Measurements from ENCODE around the gene CCDC81. TPM values are rescaled to one million over a fixed set of nuclear protein-coding genes. Genes with fewer than 3 reads are reported as not detected.

CCDC81 gene
- total RNA-seq, 2 donors from 2014 or later = 2.0 to 21.4 TPM

DNA sequence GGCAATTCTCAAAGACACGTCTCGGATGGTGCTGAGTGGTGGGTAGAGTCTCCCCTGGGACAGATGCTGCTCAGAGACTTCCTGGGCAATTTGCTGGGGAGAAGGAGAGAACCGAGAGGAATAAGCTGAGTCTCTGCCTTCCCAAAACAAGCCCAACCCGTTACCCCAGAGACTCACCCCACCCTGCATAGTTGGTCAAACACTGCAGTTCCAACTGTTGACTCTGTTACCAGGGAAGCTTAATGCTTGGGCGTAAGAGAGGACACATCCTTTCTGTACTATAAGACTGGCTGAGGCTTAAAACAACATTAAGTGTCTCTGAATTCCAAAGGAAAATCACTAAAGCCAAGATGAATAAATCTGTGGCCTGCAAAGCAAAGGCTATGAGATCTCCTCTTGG, 68.1 kb downstream of the CCDC81 start:
- H3K4me1 ChIP-seq (ENCODE audit: control insufficient read depth in 1 of 2, low read depth in 2 of 2) = peaks cover 0 to 4% of the 10 kb centered on the region in 2 donors
- H3K9me3 ChIP-seq = no peaks in the 10 kb centered on the region
- DNase-seq (ENCODE audit: low spot score) (no peak), ATAC-seq (ENCODE audit: insufficient number of reproducible peaks, low FRiP score, low read depth) (no peak)
- TF ChIP-seq, protein P1, sequence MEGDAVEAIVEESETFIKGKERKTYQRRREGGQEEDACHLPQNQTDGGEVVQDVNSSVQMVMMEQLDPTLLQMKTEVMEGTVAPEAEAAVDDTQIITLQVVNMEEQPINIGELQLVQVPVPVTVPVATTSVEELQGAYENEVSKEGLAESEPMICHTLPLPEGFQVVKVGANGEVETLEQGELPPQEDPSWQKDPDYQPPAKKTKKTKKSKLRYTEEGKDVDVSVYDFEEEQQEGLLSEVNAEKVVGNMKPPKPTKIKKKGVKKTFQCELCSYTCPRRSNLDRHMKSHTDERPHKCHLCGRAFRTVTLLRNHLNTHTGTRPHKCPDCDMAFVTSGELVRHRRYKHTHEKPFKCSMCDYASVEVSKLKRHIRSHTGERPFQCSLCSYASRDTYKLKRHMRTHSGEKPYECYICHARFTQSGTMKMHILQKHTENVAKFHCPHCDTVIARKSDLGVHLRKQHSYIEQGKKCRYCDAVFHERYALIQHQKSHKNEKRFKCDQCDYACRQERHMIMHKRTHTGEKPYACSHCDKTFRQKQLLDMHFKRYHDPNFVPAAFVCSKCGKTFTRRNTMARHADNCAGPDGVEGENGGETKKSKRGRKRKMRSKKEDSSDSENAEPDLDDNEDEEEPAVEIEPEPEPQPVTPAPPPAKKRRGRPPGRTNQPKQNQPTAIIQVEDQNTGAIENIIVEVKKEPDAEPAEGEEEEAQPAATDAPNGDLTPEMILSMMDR (IDR thresholded peaks at IDR 0.05) = no peak
- H3K36me3 ChIP-seq = no peaks in the 10 kb centered on the region
- no peak overlapping the region for H3K27ac ChIP-seq
- no peak overlapping the region for H3K4me3 ChIP-seq
- no peaks in the 10 kb centered on the region for H3K27me3 ChIP-seq (replicated peaks; ENCODE audit: insufficient read depth)

DNA sequence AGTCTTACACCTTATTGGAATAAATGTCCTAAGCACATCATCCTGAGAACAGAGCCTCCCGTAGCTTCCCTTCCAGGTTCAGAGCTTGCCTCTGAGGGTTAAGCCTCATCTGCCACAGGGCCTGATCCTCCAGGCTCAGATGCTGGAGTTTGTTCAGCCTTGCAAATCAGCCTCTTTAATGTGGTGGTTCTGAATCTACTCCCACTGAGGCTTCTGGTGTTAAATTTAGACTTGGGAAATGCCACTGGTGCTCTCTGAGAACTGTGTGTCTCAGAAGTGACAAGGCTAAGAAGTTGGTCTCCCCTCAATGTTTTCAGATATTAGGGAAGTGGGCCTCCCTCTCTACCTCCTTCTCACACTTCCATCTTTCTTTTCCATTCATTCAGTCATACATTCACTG, 68.7 kb downstream of the CCDC81 start:
- Histone ChIP-seq H3K4me1 (ENCODE audit: control insufficient read depth in 1 of 2, low read depth in 2 of 2) (peaks cover 0 to 4% of the 10 kb centered on the region in 2 donors), H3K27ac (no peak overlapping the region), H3K36me3 (no peaks in the 10 kb centered on the region), H3K9me3 (no peaks in the 10 kb centered on the region), H3K4me3 (no peak overlapping the region), H3K27me3 (replicated peaks; ENCODE audit: insufficient read depth) (no peaks in the 10 kb centered on the region)
- no peak for DNase-seq (ENCODE audit: low spot score)
- ATAC-seq (ENCODE audit: insufficient number of reproducible peaks, low FRiP score, low read depth) = no peak
- TF ChIP-seq, protein P1 (IDR thresholded peaks at IDR 0.05) = no peak

DNA sequence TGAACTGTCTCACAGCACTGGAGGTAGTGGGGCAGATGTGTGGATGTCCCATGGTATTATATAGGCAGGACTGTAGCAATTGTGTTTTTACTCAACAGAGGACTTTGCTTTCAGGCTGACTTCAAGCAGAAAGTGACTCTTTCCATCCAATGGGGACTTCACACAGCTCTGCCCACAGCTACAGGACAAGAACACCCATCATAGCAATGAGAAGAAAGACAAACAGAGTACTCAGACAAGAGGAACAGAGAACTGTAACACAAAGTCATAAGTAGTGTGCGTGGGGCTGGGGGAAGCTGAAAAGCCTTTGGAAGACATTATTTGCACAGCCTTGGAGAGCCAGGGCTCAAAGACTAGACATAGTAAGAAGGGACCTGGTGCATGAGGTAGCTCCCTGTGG, 70.3 kb downstream of the CCDC81 start:
- no peaks in the 10 kb centered on the region for H3K9me3 ChIP-seq
- no peaks in the 10 kb centered on the region for H3K36me3 ChIP-seq
- peaks cover 0 to 1% of the 10 kb centered on the region in 2 donors for H3K4me1 ChIP-seq (ENCODE audit: control insufficient read depth in 1 of 2, low read depth in 2 of 2)
- no peak for DNase-seq (ENCODE audit: low spot score)
- H3K27ac ChIP-seq = no peak overlapping the region
- TF ChIP-seq, protein P1 (IDR thresholded peaks at IDR 0.05) = no peak
- H3K27me3 ChIP-seq (replicated peaks; ENCODE audit: insufficient read depth) = no peaks in the 10 kb centered on the region
- H3K4me3 ChIP-seq = no peak overlapping the region
- ATAC-seq (ENCODE audit: insufficient number of reproducible peaks, low FRiP score, low read depth) = no peak

DNA sequence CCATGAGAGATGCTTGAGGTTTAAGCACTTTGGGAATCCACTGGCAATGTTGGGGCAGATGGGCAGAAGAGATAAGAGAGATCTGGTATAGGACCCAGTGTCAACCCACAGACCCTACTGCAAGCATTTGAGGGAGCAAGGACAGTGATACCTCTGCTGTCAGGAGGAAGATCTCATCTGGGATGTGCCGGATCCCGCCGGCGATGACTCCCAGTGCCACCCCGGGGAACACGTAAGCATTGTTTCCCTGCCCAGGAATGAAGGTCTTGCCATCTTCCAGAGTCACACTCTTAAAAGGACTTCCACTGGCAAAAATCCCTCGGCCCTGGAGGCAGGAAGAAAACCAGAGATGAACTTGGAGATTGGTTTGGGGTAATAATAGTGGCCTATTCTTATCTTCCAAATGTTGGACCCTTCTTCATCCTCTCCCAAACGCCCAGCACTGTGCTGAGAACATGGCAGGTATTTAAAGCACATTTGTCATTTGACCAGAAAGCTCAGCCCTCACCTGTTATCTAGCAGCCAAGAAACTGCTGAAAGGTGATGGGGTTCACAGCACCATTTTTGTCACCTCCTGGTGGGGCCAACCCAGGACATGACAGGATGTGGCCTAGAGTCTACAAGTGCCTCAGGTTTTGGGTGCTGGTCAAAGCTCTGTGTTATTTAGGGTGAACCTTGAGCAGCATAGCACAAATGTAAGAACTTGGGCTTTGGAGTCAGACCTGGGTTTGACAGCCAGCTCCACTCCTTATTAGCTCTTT, 71.7 kb downstream of the CCDC81 start:
- no peaks in the 10 kb centered on the region for H3K9me3 ChIP-seq
- no peaks in the 10 kb centered on the region for H3K27me3 ChIP-seq (replicated peaks; ENCODE audit: insufficient read depth)
- no peak overlapping the region for H3K27ac ChIP-seq
- no peak for ATAC-seq (ENCODE audit: insufficient number of reproducible peaks, low FRiP score, low read depth)
- TF ChIP-seq, protein P1 (IDR thresholded peaks at IDR 0.05) = no peak
- no peaks in the 10 kb centered on the region for H3K4me1 ChIP-seq (ENCODE audit: control insufficient read depth in 1 of 2, low read depth in 2 of 2)
- H3K36me3 ChIP-seq = no peaks in the 10 kb centered on the region
- no peak for DNase-seq (ENCODE audit: low spot score)
- no peak overlapping the region for H3K4me3 ChIP-seq

DNA sequence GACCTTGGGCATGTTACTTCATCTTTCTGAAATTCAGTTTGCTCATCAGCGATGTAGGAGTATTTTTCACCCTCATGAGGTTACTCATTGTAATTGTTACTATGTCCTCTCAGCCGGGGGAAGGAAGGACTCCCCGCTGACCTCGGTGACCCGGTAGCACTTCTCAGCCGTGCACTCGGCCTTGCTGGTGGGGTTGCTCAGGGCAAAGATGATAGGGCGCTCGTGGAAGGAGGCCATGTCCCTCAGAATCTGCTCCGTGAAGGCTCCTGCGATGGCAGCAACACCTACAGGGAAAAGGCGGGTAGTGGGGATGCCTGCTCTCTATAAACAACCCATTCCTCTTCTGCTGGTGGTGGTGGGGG, 72.2 kb downstream of the CCDC81 start:
- TF ChIP-seq, protein P1 (IDR thresholded peaks at IDR 0.05) = no peak
- Histone ChIP-seq H3K27me3 (replicated peaks; ENCODE audit: insufficient read depth) (no peaks in the 10 kb centered on the region), H3K4me1 (ENCODE audit: control insufficient read depth in 1 of 2, low read depth in 2 of 2) (no peaks in the 10 kb centered on the region), H3K9me3 (no peaks in the 10 kb centered on the region), H3K4me3 (no peak overlapping the region), H3K27ac (no peak overlapping the region), H3K36me3 (no peaks in the 10 kb centered on the region)
- DNase-seq (ENCODE audit: low spot score) (no peak), ATAC-seq (ENCODE audit: insufficient number of reproducible peaks, low FRiP score, low read depth) (no peak)
